Stromal cell of bone marrow (primary cell): ENCODE measurements around the gene DOK7.
"Not testable (repeated sequence)": the region's sequence is repeated elsewhere in the genome, so short reads cannot be mapped to it uniquely, and the experiment has no call there.

Experiments used
- DNase-seq: peaks from one replicate; pipeline ENCODE4 v3.0.0-alpha.2; 2012; ENCODE audit warnings: low read depth

DOK7 gene

GRCh38 chr4:3502941-3503936 lies 40.1 kb downstream of the DOK7 start:
- no peak for DNase-seq

DNA sequence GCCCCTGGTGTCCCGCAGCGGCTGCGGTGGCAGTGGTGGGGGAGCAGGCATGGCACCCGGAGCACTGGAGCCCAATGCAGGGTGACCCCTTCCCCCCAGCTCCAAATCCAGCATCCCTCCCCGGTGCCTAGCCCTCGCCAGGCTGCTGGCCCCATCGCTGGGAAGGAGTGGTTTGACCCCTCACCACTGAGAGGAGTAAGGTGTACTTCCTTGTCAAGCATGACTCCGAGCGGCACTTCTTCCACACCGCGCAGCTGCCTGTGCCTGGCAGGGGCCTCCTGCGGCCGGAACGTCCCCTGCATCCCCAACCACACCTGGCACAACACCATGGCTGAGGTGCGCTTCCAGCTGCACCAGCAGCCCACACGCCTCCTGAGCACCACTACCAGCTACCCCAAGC lies 42.1 kb downstream of the DOK7 start:
- DNase-seq = no peak

GRCh38 chr4:3508542-3508941 lies 45.4 kb downstream of the DOK7 start:
- no peak for DNase-seq

GRCh38 chr4:3510481-3510880 lies 47.4 kb downstream of the DOK7 start:
- no peak for DNase-seq

GRCh38 chr4:3511187-3511586 lies 48.1 kb downstream of the DOK7 start:
- DNase-seq = no peak

GRCh38 chr4:3511601-3512000 lies 48.5 kb downstream of the DOK7 start:
- DNase-seq = not testable (repeated sequence)

DNA sequence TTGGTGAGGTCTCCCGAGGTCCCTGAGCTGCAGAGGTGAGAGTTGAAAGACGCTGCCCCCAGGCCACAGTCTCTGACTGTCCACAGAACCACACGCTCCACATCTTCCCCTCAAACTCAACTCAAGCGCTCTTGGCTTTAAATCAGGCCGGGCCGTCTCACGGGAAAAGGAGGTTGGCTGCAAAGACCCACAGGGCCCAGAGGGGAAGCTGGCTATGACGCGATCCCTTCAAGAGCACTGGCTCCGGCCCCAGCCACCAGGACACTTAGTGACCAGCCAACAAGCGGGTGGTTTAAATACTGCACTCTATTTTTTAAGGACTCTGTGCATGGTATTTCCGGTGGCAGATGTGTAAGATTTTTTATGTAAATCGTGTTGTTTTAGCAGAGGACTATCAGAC lies 49.2 kb downstream of the DOK7 start:
- no peak for DNase-seq

- no peak for DNase-seq
Measured at GRCh38 chr4:3512719-3513118, 49.6 kb downstream of the DOK7 start.

DNA sequence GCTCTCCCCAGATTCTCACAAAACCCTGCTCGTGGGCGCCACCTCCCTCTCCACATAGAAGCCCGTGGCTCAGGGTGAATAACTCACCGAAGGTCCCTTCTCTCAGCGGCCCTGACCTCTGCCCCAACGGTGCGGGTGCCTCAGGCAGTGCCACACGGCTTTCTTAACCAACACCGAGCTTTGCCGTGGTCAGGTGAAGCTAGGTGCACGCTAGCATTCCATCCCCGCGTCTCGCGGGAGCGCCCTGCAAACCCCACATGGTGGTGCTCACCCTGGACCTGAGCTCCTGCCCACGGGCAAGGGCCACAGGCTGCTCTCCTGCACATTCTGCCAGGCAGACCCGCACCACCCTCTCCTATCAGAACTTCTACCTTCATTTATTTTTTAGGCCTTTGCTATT lies 50.7 kb downstream of the DOK7 start:
- DNase-seq = no peak

GRCh38 chr4:3514221-3514780 lies 51.2 kb downstream of the DOK7 start:
- no peak for DNase-seq

GRCh38 chr4:3514806-3515501 lies 51.8 kb downstream of the DOK7 start:
- DNase-seq = no peak

- DNase-seq = no peak
Measured at GRCh38 chr4:3515646-3516045, 52.5 kb downstream of the DOK7 start.

DNA sequence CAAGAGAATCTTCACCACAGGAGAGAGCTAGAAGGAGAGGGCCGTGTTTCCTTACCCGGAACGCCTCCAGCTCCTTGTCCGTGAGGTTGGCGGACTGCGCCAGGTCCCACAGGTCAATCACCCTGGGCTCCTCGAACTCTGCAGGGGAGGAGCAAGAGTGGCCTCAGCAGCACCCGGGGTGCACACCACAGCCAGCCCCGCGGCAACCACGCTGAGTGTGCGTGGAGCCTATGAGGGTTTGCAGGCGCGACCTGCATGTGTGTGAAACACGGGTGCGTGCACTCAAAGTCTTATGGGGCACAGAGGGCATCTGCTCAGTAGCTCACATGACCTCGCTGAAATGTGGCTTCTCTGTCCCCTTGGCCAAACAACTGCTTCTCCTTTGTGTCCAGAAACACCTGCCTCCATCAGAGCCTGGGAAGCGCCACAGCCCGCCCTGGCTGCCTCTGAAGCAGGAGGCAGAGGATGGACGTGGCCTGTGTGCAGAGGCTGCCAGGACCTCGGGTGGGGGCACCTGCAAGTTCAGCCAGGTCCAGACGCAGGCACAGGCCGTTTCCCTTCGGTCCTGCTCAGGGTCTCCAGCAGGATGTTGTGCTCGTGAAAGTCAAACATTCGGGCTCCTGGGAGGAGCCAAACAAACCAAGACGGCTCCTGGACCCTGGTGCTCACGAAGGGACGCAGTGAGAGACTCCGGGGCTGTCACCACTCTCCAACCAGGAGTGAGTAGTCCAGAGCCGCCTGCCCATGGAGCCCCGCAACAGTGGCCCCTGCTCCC lies 53.1 kb downstream of the DOK7 start:
- no peak for DNase-seq

DNA sequence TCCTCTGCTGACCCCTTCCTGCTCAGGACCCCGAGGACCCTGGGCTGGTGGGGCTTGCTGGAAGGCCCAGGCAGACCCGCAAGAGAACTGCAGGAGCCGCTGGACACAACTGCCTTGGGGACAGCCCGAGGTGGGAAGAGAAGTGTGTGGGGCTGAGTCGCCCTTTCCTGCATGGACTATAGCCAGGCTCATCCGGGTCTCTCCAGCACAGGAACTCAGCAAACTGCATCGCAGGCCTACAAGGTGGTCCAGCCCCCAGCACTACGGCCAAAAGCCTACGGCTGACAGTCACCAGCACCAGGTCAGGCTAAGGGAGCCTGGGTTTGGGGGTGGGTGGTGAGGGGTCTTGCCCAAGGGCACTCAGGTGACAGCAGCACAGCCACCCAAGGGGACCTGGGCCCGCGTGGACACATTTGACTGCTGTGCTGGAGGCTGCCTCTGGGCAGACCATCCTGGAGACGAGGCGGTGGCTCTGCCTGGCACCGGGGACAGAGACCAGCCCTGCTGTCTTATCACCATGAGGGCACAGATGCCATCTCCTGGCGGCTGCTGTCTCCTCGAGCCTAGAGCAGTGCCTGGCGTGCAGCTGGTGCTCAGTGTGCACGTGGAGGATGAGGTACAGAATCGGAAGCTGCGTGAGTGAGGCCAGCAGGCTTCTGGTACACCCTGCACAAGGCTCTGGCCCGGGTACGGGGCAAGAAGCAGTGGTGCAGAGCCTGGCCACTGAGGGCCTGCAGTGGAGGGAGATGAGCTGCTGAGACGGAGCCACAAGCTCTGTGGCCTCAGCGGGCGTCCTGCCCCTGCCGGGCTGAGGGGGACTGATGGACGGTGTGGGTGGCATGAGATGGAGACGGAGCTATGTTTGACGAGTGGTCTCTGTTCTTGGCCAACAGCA lies 54.0 kb downstream of the DOK7 start:
- DNase-seq = no peak

DNA sequence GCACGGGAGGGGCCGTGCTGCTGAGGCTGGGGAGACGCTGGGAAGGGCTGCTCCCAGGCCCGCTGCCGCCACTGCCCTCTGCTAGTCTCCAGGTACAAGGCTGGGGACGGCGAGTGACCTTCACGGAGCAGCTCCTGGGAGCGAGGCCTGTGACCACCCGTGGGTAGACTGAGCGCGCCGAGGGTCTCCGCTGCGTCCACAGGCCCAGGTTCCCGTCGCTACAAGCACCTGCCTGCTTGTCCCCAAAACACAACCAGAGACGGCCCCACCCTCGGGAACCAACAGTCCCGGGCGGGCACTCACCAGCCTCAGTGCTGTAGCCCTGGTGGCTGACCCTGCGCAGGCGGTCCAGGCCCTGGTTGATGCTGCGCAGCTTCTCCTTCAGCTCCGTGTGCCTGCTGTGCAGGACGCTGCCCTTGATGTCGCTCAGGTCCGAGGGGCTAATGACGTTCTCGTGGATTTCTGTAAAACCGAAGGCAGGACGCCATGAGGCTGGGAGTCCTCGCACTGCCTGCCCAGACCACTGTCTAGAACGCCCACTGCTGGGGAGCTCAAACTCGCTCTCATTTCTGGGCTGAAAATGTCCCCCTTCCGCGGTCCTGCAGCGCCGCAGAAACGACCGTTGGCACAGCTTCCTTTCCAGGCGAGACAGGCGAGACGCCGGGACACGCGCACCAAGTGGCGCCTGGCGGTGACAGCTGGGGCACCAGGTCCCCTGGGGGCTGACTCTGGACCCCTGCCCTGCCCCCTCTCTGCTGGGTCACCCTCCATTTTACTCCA lies 54.8 kb downstream of the DOK7 start:
- no peak for DNase-seq

DNA sequence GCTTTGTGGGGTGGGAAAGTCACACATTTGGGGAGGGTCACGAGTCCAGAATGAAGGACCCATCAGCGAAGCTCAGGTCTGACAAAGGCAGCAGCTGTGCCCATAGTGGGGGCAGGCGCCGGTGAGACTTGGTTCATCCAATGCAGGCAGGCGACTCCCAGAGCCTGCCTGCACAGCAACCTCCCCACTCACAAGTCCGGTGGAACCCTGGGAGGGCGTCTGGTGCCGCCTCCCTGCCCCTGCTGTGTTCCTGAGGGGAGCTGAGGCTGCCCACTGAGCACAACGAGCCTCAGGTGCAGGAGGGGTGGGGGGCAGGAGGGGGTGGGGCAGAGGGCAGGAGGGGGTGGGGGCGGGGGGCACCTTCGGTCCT lies 55.4 kb downstream of the DOK7 start:
- DNase-seq = no peak

GRCh38 chr4:3518941-3519340 lies 55.8 kb downstream of the DOK7 start:
- no peak for DNase-seq

DNA sequence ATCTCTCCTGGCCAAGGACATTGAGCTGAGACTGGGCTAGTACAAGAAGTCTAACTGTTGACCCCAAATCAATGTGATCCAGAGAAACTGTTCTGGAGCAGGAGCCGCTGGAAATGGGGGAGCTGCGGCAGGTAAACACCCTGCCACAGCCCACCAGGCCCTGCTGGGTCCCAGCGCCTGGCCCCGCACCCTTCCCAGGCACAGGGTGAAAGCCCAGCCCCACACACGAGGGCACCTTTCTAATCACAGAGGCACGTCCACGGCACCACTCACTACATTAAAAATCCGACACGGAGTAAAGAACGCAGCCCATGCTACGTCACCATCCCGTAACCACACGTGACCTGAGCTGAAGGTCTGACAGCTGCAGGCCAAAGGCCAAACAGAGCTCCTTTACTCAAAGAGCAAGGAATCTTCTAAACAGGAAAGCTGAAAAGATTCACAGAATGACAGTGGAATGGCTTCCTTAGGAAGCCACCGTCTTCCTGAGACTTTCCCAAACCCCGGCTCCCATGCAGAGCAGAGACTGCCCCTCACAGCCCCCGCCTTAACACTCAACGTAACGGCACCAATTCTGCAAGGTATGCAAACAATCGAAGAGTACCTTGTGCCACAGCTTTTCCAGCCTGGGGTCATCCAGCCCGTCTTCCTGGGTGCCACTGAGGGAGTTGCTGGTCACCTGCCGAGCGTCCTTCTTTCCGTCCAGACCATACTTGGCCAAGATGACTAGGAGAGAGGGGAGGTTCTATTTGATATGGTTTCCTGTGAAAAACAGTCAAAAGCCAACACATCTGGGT lies 56.6 kb downstream of the DOK7 start:
- DNase-seq = no peak

DNA sequence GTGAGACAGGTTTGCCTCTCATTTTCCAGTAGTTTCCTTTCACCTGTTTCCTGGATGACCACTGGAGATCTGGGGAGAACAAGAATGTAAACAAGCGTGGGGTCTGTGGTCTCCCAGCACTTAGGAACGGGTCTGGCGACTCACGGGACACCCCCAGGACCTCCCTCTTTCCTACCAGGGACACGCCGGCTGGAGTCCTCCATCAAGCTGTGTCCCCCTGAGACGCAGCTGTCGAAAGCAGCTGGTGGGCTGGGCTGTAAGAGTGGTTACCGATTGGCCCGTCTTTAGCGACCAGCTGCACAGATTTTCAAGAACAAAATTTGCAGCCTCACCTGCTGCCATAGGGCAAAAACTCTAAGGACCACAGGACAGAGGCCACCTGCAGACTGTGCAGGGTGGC lies 57.2 kb downstream of the DOK7 start:
- no peak for DNase-seq
